Measurements from ENCODE around the gene GFI1B.

DNA sequence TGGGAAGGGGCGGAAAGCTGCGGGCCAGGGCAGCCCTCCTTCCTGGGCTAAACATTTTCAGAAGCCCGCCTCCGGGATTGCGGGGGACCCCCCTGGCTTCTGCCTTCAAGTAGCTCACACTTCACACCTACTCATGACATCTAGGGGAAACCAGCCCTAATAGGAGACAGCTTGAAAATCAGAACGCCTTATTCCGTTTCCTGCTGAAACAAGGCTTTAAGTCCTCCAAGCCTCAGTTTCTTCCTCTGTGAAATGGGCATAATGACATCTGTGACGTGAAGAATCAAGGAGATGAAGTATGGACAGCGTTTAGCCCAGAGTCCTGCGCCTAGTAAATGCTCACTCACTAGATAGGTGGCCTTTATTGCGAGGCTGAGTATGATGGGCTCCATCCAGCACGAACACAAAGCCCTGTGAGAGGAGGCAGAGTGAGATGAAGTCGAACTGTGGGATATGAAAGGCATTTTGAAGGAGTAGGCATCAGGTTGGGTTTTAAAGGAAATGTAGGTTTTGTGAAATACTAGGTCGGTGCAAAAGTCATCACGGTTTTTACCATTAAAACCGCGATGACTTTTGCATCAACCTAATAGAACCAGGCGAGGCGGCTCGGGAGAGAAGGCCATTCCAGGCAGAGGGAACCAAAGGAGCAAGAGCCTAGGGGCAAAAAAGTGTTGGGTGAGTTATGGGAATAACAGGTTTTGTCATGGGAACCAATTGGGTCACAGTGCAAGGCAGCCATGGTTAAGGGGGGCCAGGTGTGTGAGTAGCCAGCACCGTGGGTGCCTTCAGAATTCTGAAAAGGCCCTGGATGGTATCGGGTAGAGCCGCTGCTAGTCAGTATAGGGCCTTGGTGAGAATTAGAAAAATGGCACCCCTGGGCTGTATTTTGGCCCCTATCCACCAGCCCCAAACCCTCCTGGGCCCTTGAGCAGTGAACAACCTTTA is 33.0 kb upstream of the GFI1B start:
- TF ChIP-seq, protein P1, sequence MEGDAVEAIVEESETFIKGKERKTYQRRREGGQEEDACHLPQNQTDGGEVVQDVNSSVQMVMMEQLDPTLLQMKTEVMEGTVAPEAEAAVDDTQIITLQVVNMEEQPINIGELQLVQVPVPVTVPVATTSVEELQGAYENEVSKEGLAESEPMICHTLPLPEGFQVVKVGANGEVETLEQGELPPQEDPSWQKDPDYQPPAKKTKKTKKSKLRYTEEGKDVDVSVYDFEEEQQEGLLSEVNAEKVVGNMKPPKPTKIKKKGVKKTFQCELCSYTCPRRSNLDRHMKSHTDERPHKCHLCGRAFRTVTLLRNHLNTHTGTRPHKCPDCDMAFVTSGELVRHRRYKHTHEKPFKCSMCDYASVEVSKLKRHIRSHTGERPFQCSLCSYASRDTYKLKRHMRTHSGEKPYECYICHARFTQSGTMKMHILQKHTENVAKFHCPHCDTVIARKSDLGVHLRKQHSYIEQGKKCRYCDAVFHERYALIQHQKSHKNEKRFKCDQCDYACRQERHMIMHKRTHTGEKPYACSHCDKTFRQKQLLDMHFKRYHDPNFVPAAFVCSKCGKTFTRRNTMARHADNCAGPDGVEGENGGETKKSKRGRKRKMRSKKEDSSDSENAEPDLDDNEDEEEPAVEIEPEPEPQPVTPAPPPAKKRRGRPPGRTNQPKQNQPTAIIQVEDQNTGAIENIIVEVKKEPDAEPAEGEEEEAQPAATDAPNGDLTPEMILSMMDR (conservative IDR thresholded peaks at IDR 0.05; ENCODE audit: low read depth, low read length): no peak
- TF ChIP-seq EZH2phosphoT487 (IDR thresholded peaks at IDR 0.05; ENCODE audit: borderline replicate concordance, low read length): no peak
- no peak for TF ChIP-seq EZH2 (IDR thresholded peaks at IDR 0.05; ENCODE audit: low read length, unreplicated experiment)

Data from PC-3 (cell line).